Suprapubic skin (tissue), 4 donors: ENCODE measurements around the gene CPA5. TPM values are rescaled to one million over a fixed set of nuclear protein-coding genes. Genes with fewer than 3 reads are reported as not detected.
A peak's percentile ranks its signal among the peaks of the same experiment; 100 is the strongest.

Experiments used
- DNase-seq, 2 donors: peaks; one replicate each; pipeline ENCODE4 v3.0.0-alpha.2; 2019; ENCODE audit warnings: low spot score in 2 of 2
- H3K27ac ChIP-seq: fragments of 200-600 bp; sonication (generic); one replicate; pipeline ENCODE4 v1.5.1; 2019
- H3K27me3 ChIP-seq: fragments of 200-600 bp; sonication (generic); one replicate; pipeline ENCODE4 v1.5.1; 2019
- H3K36me3 ChIP-seq: fragments of 200-600 bp; sonication (generic); one replicate; pipeline ENCODE4 v1.5.1; 2019
- H3K4me1 ChIP-seq: fragments of 200-600 bp; sonication (generic); one replicate; pipeline ENCODE4 v1.5.1; 2019
- H3K4me3 ChIP-seq: fragments of 200-600 bp; sonication (generic); one replicate; pipeline ENCODE4 v1.5.1; 2019; ENCODE audit warnings: mild to moderate bottlenecking
- H3K9me3 ChIP-seq: fragments of 200-600 bp; sonication (generic); one replicate; pipeline ENCODE4 v1.5.1; 2019
- CTCF ChIP-seq, 2 donors: fragments of 200-600 bp in 1 of 2; fragments of 450-650 bp in 1 of 2; sonication (generic) in 1 of 2; IDR thresholded peaks; one replicate each; pipeline ENCODE4 v1.5.1; 2016 to 2019; ENCODE audit warnings: antibody characterized with exemption in 2 of 2, mild to moderate bottlenecking in 1 of 2, moderate library complexity in 1 of 2
- EP300 ChIP-seq: sonication (generic); formaldehyde crosslinking; IDR thresholded peaks from one replicate; pipeline ENCODE4 v1.6.1; 2017; ENCODE audit warnings: antibody characterized with exemption
- POLR2A ChIP-seq, 2 donors: fragments of 450-650 bp; IDR thresholded peaks; one replicate each; pipeline ENCODE4 v1.6.1; 2017; ENCODE audit warnings: antibody characterized with exemption in 2 of 2, mild to moderate bottlenecking in 2 of 2, moderate library complexity in 2 of 2
- POLR2AphosphoS5 ChIP-seq, 3 donors: sonication (generic); formaldehyde crosslinking; IDR thresholded peaks; one replicate each; pipeline ENCODE4 v1.6.1; 2017; ENCODE audit warnings: antibody characterized with exemption in 3 of 3
- WGBS: methylation state at CpG from one replicate; pipeline ENCODE4 v1.1.5; 2018; 5-methylcytosine and 5-hydroxymethylcytosine counted together
- total RNA-seq, 4 donors: library from RNA; depleted of rRNA; stranded (reverse); fragments of >200 nt; gene quantifications; one replicate each; pipeline ENCODE4 v1.1.0, GENCODE V29; 2016

Gene CPA5
- total RNA-seq, 4 donors from 2014 or later, result 0.30 TPM; not detected in 3

- Histone ChIP-seq H3K4me3 (no peak overlapping the region), H3K9me3 (peaks cover 3% of the 10 kb centered on the region), H3K36me3 (no peaks in the 10 kb centered on the region), H3K27ac (no peak overlapping the region), H3K27me3 (no peaks in the 10 kb centered on the region), H3K4me1 (peaks cover 36% of the 10 kb centered on the region)
- 95% methylated on average over 3 of the region's 3 CpGs for WGBS
- DNase-seq, result no peak
- no peak for TF ChIP-seq POLR2A (IDR thresholded peaks at IDR 0.05)
- TF ChIP-seq EP300, result no peak
- no peak for TF ChIP-seq POLR2AphosphoS5 (IDR thresholded peaks at IDR 0.05)
- TF ChIP-seq CTCF (IDR thresholded peaks at IDR 0.05), result no peak
Observed at GRCh38 chr7:130360518-130360917, 15.9 kb downstream of the CPA5 start.

GRCh38 chr7:130361681-130362080 is 17.1 kb downstream of the CPA5 start:
- Histone ChIP-seq H3K27ac (no peak overlapping the region), H3K4me1 (peaks cover 25% of the 10 kb centered on the region), H3K4me3 (no peak overlapping the region), H3K9me3 (peaks cover 3% of the 10 kb centered on the region), H3K36me3 (no peaks in the 10 kb centered on the region), H3K27me3 (no peaks in the 10 kb centered on the region)
- 88% methylated on average over 7 of the region's 7 CpGs for WGBS
- TF ChIP-seq POLR2AphosphoS5 (IDR thresholded peaks at IDR 0.05) (no peak), EP300 (no peak), CTCF (IDR thresholded peaks at IDR 0.05) (no peak), POLR2A (IDR thresholded peaks at IDR 0.05) (no peak)
- DNase-seq, result peak in 1 of 2 donors; percentile 37

GRCh38 chr7:130362251-130362816 is 17.7 kb downstream of the CPA5 start:
- no peak for TF ChIP-seq EP300
- WGBS, result 97% methylated on average over 5 of the region's 10 CpGs
- H3K4me1 ChIP-seq, result peaks cover 18% of the 10 kb centered on the region
- H3K36me3 ChIP-seq, result no peaks in the 10 kb centered on the region
- H3K27me3 ChIP-seq, result no peaks in the 10 kb centered on the region
- peak in 1 of 2 donors; percentile 50 for DNase-seq
- H3K9me3 ChIP-seq, result peaks cover 3% of the 10 kb centered on the region
- no peak overlapping the region for H3K27ac ChIP-seq
- H3K4me3 ChIP-seq, result no peak overlapping the region

- no peak for TF ChIP-seq POLR2AphosphoS5 (IDR thresholded peaks at IDR 0.05)
- no peaks in the 10 kb centered on the region for H3K27me3 ChIP-seq
- H3K27ac ChIP-seq, result peak overlapping the region; percentile 56
- H3K36me3 ChIP-seq, result no peaks in the 10 kb centered on the region
- peaks cover 14% of the 10 kb centered on the region for H3K4me1 ChIP-seq
- peak in 1 of 2 donors; percentile 54 for DNase-seq
- no peak overlapping the region for H3K4me3 ChIP-seq
- peaks cover 3% of the 10 kb centered on the region for H3K9me3 ChIP-seq
- WGBS, result 43% methylated on average over 7 of the region's 8 CpGs
Observed at GRCh38 chr7:130363026-130363847, 18.6 kb downstream of the CPA5 start.

- 94% methylated on average over 4 of the region's 4 CpGs for WGBS
- peaks cover 3% of the 10 kb centered on the region for H3K9me3 ChIP-seq
- H3K27me3 ChIP-seq, result no peaks in the 10 kb centered on the region
- peaks cover 24% of the 10 kb centered on the region for H3K4me1 ChIP-seq
- no peak overlapping the region for H3K27ac ChIP-seq
- H3K4me3 ChIP-seq, result no peak overlapping the region
- TF ChIP-seq CTCF (IDR thresholded peaks at IDR 0.05), result no peak
- no peak for TF ChIP-seq POLR2AphosphoS5 (IDR thresholded peaks at IDR 0.05)
- no peak for TF ChIP-seq EP300
- no peak for TF ChIP-seq POLR2A (IDR thresholded peaks at IDR 0.05)
- DNase-seq, result peak in 1 of 2 donors; percentile 31
- H3K36me3 ChIP-seq, result no peaks in the 10 kb centered on the region
Observed at GRCh38 chr7:130364451-130364850, 19.8 kb downstream of the CPA5 start.

- peak in 1 of 2 donors; percentile 2 for DNase-seq
- 85% methylated on average over 2 of the region's 2 CpGs for WGBS
- Histone ChIP-seq H3K27ac (no peak overlapping the region), H3K4me3 (no peak overlapping the region), H3K4me1 (peaks cover 30% of the 10 kb centered on the region), H3K36me3 (no peaks in the 10 kb centered on the region), H3K27me3 (no peaks in the 10 kb centered on the region), H3K9me3 (no peaks in the 10 kb centered on the region)
- TF ChIP-seq POLR2A (IDR thresholded peaks at IDR 0.05) (no peak), POLR2AphosphoS5 (IDR thresholded peaks at IDR 0.05) (no peak), EP300 (no peak), CTCF (IDR thresholded peaks at IDR 0.05) (no peak)
Observed at GRCh38 chr7:130365088-130365487, 20.5 kb downstream of the CPA5 start.
